ENCODE results near the gene ALG14. TPM values are rescaled to one million over a fixed set of nuclear protein-coding genes. Genes with fewer than 3 reads are reported as not detected.

Gene ALG14
- total and polyA plus RNA-seq, 2 donors (not counting 1 experiment from before 2014, with no cell fraction given), result 0.92 to 2.6 TPM

GRCh38 chr1:95061445-95062006, 11.2 kb downstream of the ALG14 start:
- POLR2A ChIA-PET, result no interaction called here
- CTCF ChIA-PET, result interaction anchor here (1.5 to 2.9 kb wide), 5 partner anchors 18 to 207 kb away, joined by 4 to 13 read pairs (median 8); partner anchors contain the start of gene RWDD3

GRCh38 chr1:95058974-95059373, 13.8 kb downstream of the ALG14 start:
- POLR2A ChIA-PET, result no interaction called here
- CTCF ChIA-PET, result interaction anchor here (0.6 kb wide), 1 partner anchor 85 kb away, joined by 3 read pairs; no protein-coding TSS in a partner anchor
- H3K27me3 Mint-ChIP-seq, result no peaks in the 10 kb centered on the region
- no peaks in the 10 kb centered on the region for H3K27me3 ChIP-seq (replicated peaks in 1 of 4; ENCODE audit: control extremely low read depth in 1 of 4, control insufficient read depth in 3 of 4, insufficient read depth in 4 of 4, low read length in 3 of 4)
- no peak overlapping the region for H3K4me2 ChIP-seq (replicated peaks; ENCODE audit: low read depth, low read length, poor library complexity, severe bottlenecking)
- H3K79me2 ChIP-seq (ENCODE audit: control insufficient read depth, insufficient read depth, low read length), result no peaks in the 10 kb centered on the region
- H3K9ac ChIP-seq (ENCODE audit: low read length), result no peak overlapping the region
- no peak overlapping the region for H3K27ac ChIP-seq (ENCODE audit: low read length in 2 of 2)
- H3K27ac Mint-ChIP-seq, result no peak overlapping the region
- H3K4me1 Mint-ChIP-seq, result no peaks in the 10 kb centered on the region
- H3K4me3 Mint-ChIP-seq, result no peak overlapping the region
- H3K4me3 ChIP-seq (ENCODE audit: control extremely low read depth in 1 of 5, extremely low read depth in 1 of 5, insufficient read depth in 1 of 5, low read depth in 2 of 5, low read length in 4 of 5), result no peak overlapping the region
- H4K20me1 ChIP-seq (ENCODE audit: control insufficient read depth, insufficient read depth, low read length, poor library complexity, severe bottlenecking), result no peaks in the 10 kb centered on the region
- ATAC-seq (ENCODE audit: low read depth) (no peak), DNase-seq (no peak)
- no peaks in the 10 kb centered on the region for H3K9me3 Mint-ChIP-seq (ENCODE audit: insufficient read depth)
- TF ChIP-seq EZH2 (IDR thresholded peaks at IDR 0.05; ENCODE audit: borderline replicate concordance, insufficient read depth, low read depth, low read length, poor library complexity, severe bottlenecking), result no peak
- TF ChIP-seq CTCF (IDR thresholded peaks at IDR 0.05), result no peak
- no peaks in the 10 kb centered on the region for H3K9me3 ChIP-seq (ENCODE audit: control extremely low read depth in 1 of 3, control insufficient read depth in 2 of 3, insufficient read depth in 1 of 3, low read length in 2 of 3)
- intact Hi-C loops (cut with micrococcal nuclease), result no loop called here
- WGBS (ENCODE audit: insufficient coverage), result 90% methylated on average over 2 of the region's 9 CpGs
- H3K4me1 ChIP-seq (ENCODE audit: control insufficient read depth in 2 of 2, insufficient read depth in 2 of 2, low read length in 2 of 2), result no peaks in the 10 kb centered on the region
- H2AFZ ChIP-seq (ENCODE audit: insufficient read depth, low read depth, low read length, poor library complexity, severe bottlenecking), result no peak overlapping the region
- no peaks in the 10 kb centered on the region for H3K36me3 ChIP-seq (replicated peaks in 1 of 2; ENCODE audit: control extremely low read depth in 1 of 2, control insufficient read depth in 1 of 2, extremely low read depth in 1 of 2, insufficient read depth in 2 of 2, low read length in 1 of 2)

More at GRCh38 chr1:95061445-95062006, 11.2 kb downstream of the ALG14 start:
- no peak for ATAC-seq (ENCODE audit: low read depth)
- H3K27me3 ChIP-seq (replicated peaks in 1 of 4; ENCODE audit: control extremely low read depth in 1 of 4, control insufficient read depth in 3 of 4, insufficient read depth in 4 of 4, low read length in 3 of 4), result no peaks in the 10 kb centered on the region
- Mint-ChIP-seq H3K27me3 (no peaks in the 10 kb centered on the region), H3K27ac (no peak overlapping the region), H3K9me3 (ENCODE audit: insufficient read depth) (no peaks in the 10 kb centered on the region), H3K4me1 (no peaks in the 10 kb centered on the region), H3K4me3 (no peak overlapping the region)
- H3K4me3 ChIP-seq (ENCODE audit: control extremely low read depth in 1 of 5, extremely low read depth in 1 of 5, insufficient read depth in 1 of 5, low read depth in 2 of 5, low read length in 4 of 5), result no peak overlapping the region
- no peak for DNase-seq
- no peak overlapping the region for H3K4me2 ChIP-seq (replicated peaks; ENCODE audit: low read depth, low read length, poor library complexity, severe bottlenecking)
- no peak overlapping the region for H2AFZ ChIP-seq (ENCODE audit: insufficient read depth, low read depth, low read length, poor library complexity, severe bottlenecking)
- no peaks in the 10 kb centered on the region for H4K20me1 ChIP-seq (ENCODE audit: control insufficient read depth, insufficient read depth, low read length, poor library complexity, severe bottlenecking)
- H3K36me3 ChIP-seq (replicated peaks in 1 of 2; ENCODE audit: control extremely low read depth in 1 of 2, control insufficient read depth in 1 of 2, extremely low read depth in 1 of 2, insufficient read depth in 2 of 2, low read length in 1 of 2), result no peaks in the 10 kb centered on the region
- H3K27ac ChIP-seq (ENCODE audit: low read length in 2 of 2), result no peak overlapping the region
- intact Hi-C loops (cut with micrococcal nuclease), result no loop called here
- WGBS (ENCODE audit: insufficient coverage), result no CpG with 5 or more reads among the region's 3 CpGs
- H3K9me3 ChIP-seq (ENCODE audit: control extremely low read depth in 1 of 3, control insufficient read depth in 2 of 3, insufficient read depth in 1 of 3, low read length in 2 of 3), result no peaks in the 10 kb centered on the region
- H3K79me2 ChIP-seq (ENCODE audit: control insufficient read depth, insufficient read depth, low read length), result no peaks in the 10 kb centered on the region
- TF ChIP-seq EZH2 (IDR thresholded peaks at IDR 0.05; ENCODE audit: borderline replicate concordance, insufficient read depth, low read depth, low read length, poor library complexity, severe bottlenecking) (no peak), CTCF (IDR thresholded peaks at IDR 0.05) (no peak)
- no peaks in the 10 kb centered on the region for H3K4me1 ChIP-seq (ENCODE audit: control insufficient read depth in 2 of 2, insufficient read depth in 2 of 2, low read length in 2 of 2)
- no peak overlapping the region for H3K9ac ChIP-seq (ENCODE audit: low read length)
